ENCODE data around the gene GTPBP6.
"Not testable (repeated sequence)": the region's sequence is repeated elsewhere in the genome, so short reads cannot be mapped to it uniquely, and the experiment has no call there.

Gene GTPBP6

DNA sequence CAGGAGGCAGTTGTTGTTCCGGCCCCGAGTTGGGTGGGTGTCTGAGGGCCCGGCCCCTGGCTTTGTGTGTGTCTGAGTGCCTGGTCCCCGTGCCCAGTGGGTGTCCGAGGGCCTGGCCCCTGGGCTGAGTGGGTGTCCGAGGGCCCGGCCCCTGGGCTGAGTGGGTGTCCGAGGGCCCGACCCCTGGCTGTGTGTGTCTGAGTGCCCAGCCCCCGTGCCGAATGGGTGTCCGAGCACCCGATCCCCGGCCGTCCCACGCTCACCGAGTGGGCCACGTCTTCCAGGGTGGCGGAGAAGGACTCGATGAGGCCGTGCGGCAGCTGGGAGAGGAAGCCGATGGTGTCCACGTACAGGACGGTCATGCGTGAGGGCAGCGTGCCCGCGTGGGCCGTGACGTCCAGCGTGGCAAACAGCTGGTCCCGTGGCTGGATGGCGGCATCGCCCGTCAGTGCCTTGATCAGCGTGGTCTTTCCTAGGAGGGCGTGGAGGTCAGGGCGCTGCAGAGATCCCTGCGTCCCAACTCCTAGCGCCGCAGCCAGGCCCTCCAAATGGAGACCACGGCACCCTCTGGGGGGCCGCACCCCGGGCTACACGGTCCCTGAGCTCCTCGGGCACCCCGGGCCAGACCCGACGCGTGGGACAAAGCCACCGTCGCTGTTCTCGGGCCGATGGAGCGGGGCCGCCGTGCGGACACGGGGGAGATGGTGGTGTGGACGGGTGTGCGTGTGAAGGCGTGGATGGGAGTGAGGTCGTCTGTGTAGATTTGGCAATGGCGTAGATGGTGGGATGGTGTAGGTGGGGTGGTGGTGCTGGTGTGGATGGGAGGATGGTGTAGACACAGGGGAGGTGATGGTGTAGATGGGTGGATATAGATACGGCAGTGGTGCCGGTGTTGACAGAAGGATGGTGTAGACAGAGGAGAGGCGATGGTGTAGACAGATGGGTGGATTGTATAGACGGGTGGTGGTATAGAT is 7.2 kb downstream of the GTPBP6 start:
- no peak for TF ChIP-seq CTCF (IDR thresholded peaks at IDR 0.05; ENCODE audit: borderline replicate concordance, insufficient read depth, low read depth, low read length)
- no peak overlapping the region for H3K4me3 ChIP-seq (ENCODE audit: low read depth, low read length)

DNA sequence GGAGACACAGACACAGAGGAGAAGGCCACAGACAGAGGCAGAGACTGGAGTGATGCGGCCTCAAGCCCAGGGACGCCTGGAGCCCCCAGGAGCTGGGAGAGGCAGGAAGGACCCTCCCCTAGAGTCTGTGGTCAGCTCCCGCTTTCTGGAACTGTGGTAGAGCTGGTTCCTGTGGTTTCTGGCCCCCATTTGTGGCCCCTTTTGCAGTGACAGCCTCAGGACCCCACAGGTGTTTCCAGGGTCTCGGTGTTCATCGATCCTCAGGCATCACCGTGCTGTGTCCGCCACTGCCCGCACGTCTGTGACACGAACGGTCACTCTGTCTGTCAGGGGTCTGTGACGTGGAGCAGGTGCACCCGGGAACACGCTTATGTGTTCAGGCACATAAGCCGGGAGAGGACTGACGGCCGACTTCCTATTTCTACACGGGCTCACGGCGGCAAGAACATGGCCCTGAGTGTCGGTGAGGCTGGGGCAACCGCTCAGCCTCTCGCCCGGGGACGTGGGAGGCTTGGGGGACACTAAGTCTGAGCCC is 7.9 kb downstream of the GTPBP6 start:
- no peak overlapping the region for H3K4me3 ChIP-seq (ENCODE audit: low read depth, low read length)
- no peak for TF ChIP-seq CTCF (IDR thresholded peaks at IDR 0.05; ENCODE audit: borderline replicate concordance, insufficient read depth, low read depth, low read length)

DNA sequence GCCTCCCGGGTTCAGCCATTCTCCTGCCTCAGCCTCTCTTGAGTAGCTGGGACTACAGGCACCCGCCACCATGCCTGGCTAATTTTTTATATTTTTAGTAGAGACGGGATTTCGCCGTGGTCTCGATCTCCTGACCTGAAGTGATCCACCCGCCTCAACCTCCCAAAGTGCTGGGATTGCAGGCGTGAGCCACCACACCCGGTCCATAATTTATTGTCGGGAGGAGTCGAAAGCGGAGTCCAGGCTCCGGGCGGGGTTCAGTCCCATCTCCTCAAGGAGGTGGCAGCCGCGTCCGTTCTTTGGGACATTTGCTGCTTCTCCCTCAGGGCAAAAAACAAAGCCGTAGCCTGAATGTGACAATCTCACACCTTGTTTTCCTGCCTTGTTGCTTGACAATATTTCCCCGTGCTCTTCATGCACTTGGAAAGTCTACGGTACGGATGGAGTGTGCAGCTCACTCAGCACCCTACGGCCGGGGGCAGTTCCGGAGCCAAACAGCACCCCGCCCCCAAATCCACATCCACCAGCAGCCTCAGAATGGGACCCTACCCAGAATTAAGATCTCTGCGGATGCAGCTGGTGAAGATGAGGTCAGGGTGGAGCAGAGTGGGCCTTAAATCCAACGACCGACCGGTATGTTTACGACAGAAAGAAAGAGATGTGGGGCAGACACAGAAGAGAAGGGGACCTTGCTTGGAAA is 9.6 kb downstream of the GTPBP6 start:
- no peak overlapping the region for H3K4me3 ChIP-seq (ENCODE audit: low read depth, low read length)

DNA sequence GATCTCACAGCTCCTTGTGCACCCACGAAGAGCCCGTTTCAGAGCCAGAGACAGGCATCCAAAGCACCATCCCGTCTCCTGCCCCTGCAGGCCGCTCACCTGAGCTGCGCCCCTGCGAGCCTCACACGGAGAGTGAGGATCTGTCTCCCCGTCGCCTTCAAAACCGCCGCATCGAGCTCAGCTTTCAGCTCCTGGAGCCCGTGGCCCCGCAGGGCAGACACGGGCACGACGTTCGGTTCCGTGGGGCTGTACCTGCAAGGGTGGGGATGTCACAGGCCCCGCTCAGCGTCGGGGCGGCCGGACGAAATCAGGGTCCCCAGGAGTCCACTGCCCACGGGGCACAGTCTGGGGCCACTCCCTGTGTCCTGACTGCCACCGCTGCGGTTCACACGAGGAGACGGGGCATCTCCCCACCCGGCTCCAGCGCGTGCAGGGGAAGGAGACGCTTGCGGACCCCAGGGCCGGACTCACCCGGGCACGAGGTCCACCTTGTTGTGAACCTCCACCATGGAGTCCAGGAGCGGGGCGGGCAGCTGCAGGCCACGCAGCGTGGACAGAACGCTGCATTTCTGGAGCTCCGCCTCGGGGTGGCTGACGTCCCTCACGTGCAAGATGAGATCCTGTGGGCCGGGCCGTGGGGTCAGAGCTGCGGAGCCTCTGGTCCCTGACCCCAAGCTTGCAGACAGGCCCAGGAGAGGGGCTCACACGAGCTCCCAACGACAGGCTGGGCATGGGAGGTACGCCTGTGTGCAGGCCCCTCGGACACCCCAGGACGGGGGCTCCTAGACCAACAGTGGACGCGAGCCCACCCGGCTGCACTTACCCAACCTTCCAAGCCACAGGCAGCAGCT is 11.1 kb downstream of the GTPBP6 start:
- no peak for TF ChIP-seq CTCF (IDR thresholded peaks at IDR 0.05; ENCODE audit: borderline replicate concordance, insufficient read depth, low read depth, low read length)
- H3K4me3 ChIP-seq (ENCODE audit: low read depth, low read length) = no peak overlapping the region

More for the DNA sequence above, 9.6 kb downstream of the GTPBP6 start:
- no peak for TF ChIP-seq CTCF (IDR thresholded peaks at IDR 0.05; ENCODE audit: borderline replicate concordance, insufficient read depth, low read depth, low read length)

- not testable (repeated sequence) for H3K4me3 ChIP-seq (ENCODE audit: low read depth, low read length)
These were observed 11.9 kb downstream of the GTPBP6 start for GRCh38 chrX:306614-307251.

DNA sequence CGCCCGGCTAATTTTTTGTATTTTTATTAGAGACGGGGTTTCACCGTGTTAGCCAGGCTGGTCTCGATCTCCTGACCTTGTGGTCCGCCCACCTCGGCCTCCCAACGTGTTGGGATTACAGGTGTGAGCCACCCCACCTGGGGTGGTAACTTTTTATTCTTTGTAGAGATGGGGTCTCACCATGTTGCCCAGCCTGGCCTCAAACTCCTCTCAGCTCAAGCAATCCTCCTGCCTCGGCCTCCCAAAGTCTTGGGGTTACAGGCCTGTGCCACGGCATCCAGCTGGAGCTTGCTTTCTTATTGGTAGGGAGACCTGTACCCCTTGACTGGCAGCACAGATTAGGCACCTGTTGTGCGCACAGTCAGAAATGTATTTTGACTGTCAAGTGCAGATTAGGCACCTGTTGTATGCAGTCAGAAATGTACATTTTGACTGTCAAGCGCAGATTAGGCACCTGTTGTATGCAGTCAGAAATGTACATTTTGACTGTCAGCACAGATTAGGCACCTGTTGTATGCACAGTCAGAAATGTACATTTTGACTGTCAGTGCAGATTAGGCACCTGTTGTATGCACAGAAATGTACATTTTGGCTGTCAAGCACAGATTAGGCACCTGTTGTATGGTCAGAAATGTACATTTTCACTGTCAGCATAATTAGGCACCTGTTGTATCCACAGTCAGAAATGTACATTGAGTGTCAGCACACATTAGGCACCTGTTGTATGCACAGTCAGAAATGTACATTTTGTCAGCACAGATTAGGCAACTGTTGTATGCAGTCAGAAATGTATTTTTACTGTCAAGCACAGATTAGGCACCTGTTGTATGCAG is 12.6 kb downstream of the GTPBP6 start:
- H3K4me3 ChIP-seq (ENCODE audit: low read depth, low read length) = not testable (repeated sequence)

- H3K4me3 ChIP-seq (ENCODE audit: low read depth, low read length) = no peak overlapping the region
- no peak for TF ChIP-seq CTCF (IDR thresholded peaks at IDR 0.05; ENCODE audit: borderline replicate concordance, insufficient read depth, low read depth, low read length)
These were observed 15.6 kb downstream of the GTPBP6 start for GRCh38 chrX:302975-303374.
